ENCODE results near the gene ESR1.

Gene ESR1

DNA sequence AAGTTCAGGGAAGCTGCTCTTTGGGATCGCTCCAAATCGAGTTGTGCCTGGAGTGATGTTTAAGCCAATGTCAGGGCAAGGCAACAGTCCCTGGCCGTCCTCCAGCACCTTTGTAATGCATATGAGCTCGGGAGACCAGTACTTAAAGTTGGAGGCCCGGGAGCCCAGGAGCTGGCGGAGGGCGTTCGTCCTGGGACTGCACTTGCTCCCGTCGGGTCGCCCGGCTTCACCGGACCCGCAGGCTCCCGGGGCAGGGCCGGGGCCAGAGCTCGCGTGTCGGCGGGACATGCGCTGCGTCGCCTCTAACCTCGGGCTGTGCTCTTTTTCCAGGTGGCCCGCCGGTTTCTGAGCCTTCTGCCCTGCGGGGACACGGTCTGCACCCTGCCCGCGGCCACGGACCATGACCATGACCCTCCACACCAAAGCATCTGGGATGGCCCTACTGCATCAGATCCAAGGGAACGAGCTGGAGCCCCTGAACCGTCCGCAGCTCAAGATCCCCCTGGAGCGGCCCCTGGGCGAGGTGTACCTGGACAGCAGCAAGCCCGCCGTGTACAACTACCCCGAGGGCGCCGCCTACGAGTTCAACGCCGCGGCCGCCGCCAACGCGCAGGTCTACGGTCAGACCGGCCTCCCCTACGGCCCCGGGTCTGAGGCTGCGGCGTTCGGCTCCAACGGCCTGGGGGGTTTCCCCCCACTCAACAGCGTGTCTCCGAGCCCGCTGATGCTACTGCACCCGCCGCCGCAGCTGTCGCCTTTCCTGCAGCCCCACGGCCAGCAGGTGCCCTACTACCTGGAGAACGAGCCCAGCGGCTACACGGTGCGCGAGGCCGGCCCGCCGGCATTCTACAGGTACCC, at the start of gene ESR1:
Gene ESR1, plus strand, starts transcription at position 170 of the 858 bp plus-strand sequence. Its CDS starts 231 bp downstream, at position 401.
- no peak for DNase-seq (ENCODE audit: low read depth in 2 of 2)

DNA sequence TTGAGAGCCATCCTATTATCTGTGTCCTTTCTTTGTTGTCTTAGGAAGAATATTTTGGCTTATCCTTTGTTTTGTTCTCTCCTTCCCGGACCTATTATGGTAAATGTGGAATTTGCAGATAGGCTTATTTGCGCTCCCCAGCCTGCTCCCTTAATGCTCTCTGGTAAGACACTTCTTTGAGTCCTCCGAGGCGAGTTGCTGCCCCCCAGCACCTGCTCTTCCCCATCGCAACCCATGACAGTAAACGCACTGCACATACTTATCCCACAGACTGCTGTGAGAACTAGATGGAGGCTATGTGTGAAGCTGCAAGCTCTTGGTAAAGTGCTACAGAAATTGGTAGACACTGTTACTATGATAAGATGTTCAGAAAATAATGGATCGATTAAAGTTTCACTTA, 47.0 kb upstream of the ESR1 start:
- DNase-seq (ENCODE audit: low read depth in 2 of 2), result no peak

DNA sequence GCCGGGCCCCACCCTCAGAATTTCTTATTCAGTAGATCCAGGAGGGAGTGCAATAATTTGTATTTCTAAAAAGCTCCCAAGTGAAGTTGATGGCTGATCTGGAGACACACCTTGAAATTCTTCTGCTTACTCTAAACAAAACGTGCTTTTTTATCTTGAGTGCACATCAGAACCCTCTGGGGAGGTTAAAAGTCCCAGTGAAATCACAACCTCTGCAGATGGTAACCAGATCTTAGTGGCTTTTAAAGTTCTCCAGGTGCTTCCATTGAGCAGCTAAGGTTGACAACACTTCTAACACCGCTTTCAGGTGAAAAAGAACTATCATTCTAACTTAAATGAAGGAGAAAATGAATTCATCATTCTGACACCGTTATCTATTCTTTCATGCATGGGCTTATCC, 45.6 kb upstream of the ESR1 start:
- no peak for DNase-seq (ENCODE audit: low read depth in 2 of 2)

DNA sequence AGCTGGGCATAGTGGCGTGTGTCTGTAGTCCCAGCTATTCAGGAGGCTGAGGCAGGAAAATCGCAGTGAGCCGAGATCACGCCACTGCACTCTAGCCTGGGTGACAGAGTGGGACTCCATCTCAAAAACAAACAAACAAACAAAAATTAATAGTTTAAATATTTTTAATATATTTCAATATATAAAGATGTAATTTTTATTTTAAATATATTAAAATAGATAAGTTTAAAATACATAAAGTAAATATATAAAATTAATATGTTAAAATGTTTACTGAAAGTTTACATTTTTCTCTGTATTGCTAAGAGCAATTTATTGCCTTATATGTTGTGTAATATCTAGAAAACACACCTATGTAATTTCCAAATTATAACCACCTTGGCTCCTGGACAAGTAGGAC, 44.7 kb upstream of the ESR1 start:
- DNase-seq (ENCODE audit: low read depth in 2 of 2), result no peak

DNA sequence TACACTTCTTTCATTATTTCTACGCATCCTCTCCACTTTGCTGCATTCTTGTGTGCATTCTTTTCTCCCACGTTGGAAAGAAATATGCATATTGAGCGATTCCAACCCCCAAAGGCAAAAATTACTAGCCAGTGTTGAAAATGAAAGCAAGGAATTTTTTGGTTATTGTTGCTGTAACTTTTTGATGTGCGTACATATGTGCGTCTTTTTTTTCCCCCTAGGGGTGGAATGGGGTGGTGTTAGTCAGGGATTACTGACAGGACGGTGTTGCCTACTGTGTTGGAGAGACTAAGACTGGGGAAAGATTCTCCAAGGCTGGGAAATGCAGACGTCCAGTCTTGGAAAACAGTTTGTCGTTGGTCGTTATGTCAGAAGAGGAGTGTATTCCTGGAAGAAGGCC, 44.2 kb upstream of the ESR1 start:
- DNase-seq (ENCODE audit: low read depth in 2 of 2), result no peak

DNA sequence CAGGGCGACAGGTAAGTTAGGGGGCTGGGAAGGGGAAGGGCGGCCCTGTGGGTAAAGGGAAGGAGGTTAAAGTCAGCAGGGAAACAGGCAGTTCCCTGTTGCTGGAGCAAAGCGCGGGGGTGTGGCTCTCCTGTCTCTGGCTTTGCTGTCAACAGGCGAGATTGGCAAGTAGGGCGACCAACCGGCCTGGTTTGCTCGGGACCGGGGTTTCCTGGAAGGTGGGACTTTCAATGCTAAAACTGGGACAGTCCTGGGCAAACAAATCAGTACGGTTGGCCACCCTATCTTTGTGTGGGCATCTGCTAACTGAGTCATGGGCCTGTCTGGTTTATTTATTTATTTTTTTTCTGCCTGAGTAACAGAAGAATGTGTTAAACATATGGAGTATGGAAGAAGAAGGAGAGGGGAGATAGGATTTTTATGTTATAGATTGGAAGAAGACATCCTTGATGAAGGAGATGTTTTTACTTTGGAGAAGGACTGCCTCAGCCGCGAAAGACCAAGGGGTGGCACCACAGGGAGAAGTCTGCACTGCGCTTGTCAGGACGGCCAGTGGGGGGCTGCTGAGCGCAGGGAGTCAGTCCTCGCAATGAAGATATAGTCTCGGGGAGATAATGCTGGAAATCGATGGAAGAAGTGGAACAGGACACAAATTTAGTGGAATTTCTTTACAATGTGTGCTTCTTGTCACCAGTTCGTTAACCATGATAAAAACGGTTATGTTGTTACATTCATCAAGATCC, 43.4 kb upstream of the ESR1 start:
- DNase-seq (ENCODE audit: low read depth in 2 of 2), result no peak

DNA sequence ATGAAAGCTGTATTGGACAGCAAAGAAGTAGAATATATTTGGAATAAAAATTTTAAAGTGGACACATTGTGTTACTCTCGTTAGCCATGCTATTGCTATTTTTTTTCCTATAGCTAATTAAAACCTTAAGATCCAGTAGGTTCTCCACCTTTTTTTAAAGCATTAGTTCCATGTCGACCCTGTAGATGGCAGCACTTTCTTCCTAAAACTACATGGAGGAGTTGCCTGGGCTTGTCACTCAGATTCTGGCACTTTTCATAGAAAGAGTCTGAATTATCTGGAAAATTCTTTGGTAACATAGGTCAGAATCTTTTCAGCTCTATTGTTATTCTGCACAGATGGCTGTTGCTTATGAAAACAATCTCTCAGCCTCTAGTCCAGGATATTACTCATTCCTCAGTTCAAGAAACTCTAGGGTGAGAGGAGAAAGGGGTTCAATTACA, 42.0 kb upstream of the ESR1 start:
- DNase-seq (ENCODE audit: low read depth in 2 of 2), result no peak

DNA sequence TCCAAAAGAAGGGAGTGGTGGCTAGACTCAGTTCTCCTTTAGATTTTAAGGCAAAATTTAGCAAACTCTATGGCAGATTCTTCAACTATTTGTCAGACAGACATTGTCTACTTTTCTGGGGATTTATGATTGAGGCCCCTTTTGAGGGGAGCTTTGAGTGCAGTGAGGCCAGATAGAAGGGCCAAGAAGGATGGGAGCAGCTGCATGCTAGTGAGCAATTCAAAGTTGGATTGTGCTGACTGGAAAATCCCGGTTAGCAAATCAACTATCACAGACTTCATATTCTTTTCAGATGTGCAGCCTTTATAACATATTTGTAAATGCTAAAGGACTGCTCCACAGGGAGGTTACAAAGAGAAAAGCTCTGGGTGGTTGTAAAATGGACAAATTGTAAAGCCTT, 35.0 kb upstream of the ESR1 start:
- DNase-seq (ENCODE audit: low read depth in 2 of 2), result no peak

DNA sequence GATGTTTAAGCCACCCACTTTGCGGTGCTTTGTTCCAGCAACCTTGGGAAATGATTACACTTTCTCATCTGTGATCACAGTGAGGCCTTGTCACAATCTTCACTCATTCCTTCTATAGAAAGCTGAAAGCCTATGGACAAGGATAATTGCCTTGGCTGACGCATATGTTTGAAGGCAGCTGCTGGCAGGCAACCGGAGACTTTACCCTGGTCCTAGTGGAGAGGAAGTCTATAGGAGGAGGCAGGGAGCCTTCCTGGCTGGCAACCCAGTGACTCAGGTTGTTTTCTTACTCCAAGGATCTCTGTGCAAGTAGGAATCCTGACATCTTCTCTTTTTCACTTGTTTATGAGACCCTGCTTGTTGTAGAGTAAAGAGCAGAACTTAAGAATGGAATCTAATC, 34.1 kb upstream of the ESR1 start:
- DNase-seq (ENCODE audit: low read depth in 2 of 2), result no peak

DNA sequence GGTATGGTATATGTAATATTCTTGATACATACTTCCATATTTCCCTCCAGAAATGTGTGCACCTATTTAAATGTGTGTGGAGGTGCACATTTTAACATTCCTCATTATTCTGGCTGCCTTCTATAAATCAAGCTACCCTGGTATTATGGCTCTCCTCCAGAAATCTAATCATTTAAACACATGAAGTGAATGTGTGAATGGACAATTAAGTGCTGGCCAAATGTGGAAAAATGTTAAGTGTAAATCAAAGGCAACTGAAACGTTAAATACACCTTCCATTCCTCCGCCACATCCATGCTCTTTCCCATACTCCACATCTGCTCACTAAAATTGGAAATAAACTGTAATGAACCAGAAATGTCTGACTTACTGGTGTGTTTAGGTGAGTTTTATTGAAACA, 24.9 kb upstream of the ESR1 start:
- no peak for DNase-seq (ENCODE audit: low read depth in 2 of 2)

DNA sequence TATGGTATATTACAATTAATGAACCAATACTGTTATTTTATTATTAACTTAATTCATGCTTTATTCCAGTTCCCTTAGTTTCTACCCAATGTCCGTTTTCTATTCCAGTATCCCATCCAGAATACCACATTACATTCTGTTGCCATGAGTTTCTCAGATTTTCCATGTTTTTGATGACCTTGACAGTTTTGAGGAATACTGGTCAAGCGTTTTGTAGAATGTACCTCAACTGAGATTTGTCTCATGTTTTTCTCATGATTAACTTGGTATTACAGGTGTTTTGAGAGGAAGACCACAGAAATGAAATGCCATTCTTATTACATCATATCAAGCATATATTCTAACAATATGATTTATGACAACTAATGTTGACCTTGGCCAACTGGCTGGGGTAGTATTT, 23.8 kb upstream of the ESR1 start:
- DNase-seq (ENCODE audit: low read depth in 2 of 2), result no peak

DNA sequence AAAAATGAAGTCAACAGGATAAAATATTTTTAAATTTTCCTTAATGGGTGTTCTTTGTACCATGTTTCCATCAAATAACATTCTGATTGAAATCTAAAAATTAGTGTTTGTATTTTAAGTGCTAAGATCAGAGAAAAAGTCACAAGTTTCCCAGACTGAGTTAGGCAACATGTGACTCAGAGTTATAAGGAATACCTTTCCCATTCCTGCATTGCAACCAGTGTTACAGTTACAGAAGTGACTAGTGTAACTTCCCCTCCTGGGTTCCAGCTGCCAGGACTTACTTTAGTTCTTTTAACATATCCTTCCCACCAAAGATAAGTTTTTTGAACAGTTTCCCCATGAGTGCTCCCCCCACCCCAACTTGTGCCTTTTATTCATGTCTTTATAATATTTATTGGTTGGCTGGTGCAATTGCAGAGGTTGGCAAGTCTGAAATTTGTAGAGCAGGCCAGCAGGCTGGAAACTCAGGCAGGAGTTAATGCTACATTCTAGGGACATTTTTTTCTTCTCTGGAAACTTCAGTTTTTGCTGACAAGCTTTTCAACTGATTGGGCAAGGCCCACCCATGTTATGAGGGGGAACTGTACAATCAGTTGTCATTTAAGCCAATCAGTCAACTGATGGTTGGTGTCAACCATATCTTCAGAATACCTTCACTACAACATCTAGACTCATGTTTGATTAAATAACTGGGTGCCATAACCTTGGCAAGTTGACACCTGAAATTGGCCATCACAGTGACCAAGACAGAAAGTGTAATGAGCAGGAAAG, 22.9 kb upstream of the ESR1 start:
- DNase-seq (ENCODE audit: low read depth in 2 of 2), result no peak

DNA sequence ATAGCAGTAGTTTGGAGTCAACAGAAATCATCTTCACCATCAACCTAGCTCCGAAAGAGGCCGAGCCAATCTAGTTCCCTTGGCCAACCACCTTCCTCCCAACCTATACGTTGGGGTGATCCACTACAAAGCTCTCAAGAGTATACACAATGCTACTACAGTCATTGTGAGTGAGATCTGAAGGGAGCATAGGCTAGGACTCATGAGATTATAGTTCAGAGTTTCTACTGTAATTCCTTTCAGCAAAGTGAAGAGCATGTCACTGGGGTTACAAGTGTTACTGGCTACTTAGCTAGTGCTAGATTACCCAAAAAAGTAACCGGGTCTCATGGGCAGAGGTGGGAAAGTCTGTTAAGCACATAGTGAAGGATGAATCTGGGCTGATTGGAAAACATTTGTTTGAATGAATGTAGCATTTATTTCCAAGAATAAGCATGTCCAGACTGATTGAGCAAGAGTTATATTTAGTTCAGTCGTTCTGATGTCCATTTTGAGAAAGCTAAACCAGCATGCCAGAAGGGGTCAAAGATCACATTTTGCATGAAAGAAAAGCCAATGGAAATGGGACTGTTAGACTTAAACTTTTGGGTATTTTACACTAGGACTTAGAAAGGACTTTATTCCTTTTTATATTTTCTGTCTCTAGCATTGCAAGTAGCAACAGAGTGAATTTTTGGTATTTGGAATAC, 10.5 kb upstream of the ESR1 start:
- no peak for DNase-seq (ENCODE audit: low read depth in 2 of 2)

DNA sequence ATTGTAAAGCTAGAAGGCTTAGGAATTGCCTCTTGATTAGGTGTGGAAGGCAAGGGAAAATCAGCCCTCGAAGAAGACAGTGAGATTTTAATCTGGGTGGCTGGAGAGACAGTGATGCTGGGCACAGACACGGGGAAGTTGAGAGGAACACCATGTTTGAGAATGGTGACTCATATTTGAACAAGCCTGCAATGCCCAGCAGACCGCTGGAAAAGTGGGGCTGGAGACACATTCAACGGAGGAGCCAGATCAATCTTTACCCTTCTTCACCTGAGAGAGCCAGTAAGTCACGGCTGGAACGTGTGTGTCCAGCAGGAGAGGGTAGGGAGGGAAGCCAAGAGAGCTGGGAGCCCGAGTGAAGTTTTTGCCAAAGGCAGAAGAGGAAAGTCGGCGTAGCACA, 3.7 kb upstream of the ESR1 start:
- no peak for DNase-seq (ENCODE audit: low read depth in 2 of 2)

DNA sequence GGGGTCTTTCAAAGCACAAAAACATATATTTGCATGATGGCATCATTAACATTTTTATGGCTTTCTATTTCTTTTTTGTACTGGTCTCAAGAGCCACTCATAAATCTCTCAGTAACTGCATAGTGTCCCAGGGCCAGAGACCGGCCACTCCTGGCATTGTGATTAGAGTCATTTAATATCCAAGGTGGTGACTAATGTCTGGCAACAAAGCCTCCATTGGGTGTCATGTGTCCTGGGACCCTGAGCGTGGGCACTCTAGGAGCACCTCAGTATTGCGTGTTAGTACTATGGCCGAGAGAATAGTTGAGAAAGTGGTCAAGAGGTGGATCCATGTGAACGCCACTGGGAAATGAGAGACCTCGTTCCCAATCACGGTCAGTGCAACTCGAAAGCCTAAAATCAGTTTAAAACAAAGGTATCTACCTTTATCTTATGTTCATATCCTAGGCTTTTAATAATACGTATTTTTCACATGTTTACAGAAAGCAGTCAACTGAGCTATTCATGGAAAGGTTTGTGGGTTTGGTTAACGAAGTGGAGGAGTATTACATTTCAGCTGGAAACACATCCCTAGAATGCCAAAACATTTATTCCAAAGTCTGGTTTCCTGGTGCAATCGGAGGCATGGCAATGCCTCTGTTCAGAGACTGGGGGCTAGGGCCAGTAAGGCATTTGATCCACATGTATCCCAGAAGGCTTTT, 2.7 kb upstream of the ESR1 start:
- no peak for DNase-seq (ENCODE audit: low read depth in 2 of 2)

DNA sequence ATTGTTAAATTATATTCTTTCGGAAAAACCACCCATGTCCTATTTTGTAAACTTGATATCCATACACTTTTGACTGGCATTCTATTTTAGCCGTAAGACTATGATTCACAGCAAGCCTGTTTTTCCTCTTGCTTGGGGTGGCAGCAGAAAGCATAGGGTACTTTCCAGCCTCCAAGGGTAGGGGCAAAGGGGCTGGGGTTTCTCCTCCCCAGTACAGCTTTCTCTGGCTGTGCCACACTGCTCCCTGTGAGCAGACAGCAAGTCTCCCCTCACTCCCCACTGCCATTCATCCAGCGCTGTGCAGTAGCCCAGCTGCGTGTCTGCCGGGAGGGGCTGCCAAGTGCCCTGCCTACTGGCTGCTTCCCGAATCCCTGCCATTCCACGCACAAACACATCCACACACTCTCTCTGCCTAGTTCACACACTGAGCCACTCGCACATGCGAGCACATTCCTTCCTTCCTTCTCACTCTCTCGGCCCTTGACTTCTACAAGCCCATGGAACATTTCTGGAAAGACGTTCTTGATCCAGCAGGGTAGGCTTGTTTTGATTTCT, 2.1 kb upstream of the ESR1 start:
- no peak for DNase-seq (ENCODE audit: low read depth in 2 of 2)

DNA sequence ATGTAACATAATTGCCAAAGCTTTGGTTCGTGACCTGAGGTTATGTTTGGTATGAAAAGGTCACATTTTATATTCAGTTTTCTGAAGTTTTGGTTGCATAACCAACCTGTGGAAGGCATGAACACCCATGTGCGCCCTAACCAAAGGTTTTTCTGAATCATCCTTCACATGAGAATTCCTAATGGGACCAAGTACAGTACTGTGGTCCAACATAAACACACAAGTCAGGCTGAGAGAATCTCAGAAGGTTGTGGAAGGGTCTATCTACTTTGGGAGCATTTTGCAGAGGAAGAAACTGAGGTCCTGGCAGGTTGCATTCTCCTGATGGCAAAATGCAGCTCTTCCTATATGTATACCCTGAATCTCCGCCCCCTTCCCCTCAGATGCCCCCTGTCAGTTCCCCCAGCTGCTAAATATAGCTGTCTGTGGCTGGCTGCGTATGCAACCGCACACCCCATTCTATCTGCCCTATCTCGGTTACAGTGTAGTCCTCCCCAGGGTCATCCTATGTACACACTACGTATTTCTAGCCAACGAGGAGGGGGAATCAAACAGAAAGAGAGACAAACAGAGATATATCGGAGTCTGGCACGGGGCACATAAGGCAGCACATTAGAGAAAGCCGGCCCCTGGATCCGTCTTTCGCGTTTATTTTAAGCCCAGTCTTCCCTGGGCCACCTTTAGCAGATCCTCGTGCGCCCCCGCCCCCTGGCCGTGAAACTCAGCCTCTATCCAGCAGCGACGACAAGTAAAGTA, 547 bp upstream of the ESR1 start:
- no peak for DNase-seq (ENCODE audit: low read depth in 2 of 2)

DNA sequence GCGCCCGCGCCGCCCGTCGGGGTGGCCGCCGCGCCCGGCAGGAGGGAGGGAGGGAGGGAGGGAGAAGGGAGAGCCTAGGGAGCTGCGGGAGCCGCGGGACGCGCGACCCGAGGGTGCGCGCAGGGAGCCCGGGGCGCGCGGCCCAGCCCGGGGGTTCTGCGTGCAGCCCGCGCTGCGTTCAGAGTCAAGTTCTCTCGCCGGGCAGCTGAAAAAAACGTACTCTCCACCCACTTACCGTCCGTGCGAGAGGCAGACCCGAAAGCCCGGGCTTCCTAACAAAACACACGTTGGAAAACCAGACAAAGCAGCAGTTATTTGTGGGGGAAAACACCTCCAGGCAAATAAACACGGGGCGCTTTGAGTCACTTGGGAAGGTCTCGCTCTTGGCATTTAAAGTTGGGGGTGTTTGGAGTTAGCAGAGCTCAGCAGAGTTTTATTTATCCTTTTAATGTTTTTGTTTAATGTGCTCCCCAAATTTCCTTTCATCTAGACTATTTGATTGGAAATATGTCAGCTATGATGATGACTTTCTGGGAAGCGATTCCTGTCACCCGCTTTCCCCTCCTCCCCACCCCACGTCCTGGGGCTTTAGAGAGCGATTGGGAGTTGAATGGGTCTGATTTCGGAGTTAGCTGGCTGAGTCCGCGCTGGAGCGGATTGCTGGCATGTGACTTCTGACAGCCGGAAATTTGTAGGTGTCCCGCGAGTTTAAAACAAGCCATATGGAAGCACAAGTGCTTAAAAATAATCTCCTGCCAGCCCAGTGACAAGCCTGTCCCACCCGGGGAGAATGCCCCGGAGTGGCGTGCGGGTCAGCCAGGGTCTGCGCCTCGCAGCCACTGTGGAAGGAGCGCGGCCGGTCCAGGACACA, 1.1 kb downstream of the ESR1 start:
- DNase-seq (ENCODE audit: low read depth in 2 of 2), result no peak

DNA sequence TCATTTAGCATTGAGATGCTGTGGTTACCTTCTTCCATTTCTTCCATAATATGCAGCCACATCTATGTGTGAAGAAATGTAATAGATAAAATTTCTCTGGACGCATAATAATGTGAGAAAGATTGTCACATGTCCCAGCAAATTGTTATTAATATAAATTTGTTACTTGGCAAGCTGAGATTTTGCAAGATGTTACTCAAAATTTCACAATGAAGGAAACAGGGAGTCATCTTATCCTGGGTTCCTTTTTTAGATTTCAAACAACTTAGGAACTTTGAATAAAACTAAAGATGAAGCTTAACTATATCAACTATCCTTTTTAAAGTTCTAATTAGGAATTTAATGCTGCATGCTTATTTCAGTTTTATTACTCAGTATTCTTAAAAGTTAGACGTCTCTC, 3.6 kb downstream of the ESR1 start:
- DNase-seq (ENCODE audit: low read depth in 2 of 2), result no peak
